GM18519 (cell line): ENCODE data around the gene PRMT7.

Source experiments
- ATAC-seq: cut with Tn5 transposase; IDR thresholded peaks from one replicate; pipeline ENCODE4 v1.9.1; 2021; ENCODE audit warnings: mild to moderate bottlenecking, moderate library complexity; ENCODE audit not compliant: unreplicated experiment, low FRiP score

PRMT7 gene

GRCh38 chr16:68385371-68385770, 74.6 kb downstream of the PRMT7 start:
- no peak for ATAC-seq

- no peak for ATAC-seq
Measured at GRCh38 chr16:68386628-68387027, 75.8 kb downstream of the PRMT7 start.

- ATAC-seq = no peak
Measured at GRCh38 chr16:68387301-68387700, 76.5 kb downstream of the PRMT7 start.

- ATAC-seq = no peak
Measured at GRCh38 chr16:68388124-68388523, 77.3 kb downstream of the PRMT7 start.

- no peak for ATAC-seq
Measured at GRCh38 chr16:68389006-68389405, 78.2 kb downstream of the PRMT7 start.

- ATAC-seq = no peak
Measured at GRCh38 chr16:68389750-68390371, 79.0 kb downstream of the PRMT7 start.

GRCh38 chr16:68393333-68393732, 82.5 kb downstream of the PRMT7 start:
- ATAC-seq = no peak

GRCh38 chr16:68395167-68395786, 84.5 kb downstream of the PRMT7 start:
- ATAC-seq = no peak

GRCh38 chr16:68395815-68396214, 85.0 kb downstream of the PRMT7 start:
- ATAC-seq = no peak

- no peak for ATAC-seq
Measured at GRCh38 chr16:68396481-68396880, 85.7 kb downstream of the PRMT7 start.

- ATAC-seq = no peak
Measured at GRCh38 chr16:68397710-68398201, 86.9 kb downstream of the PRMT7 start.

GRCh38 chr16:68399456-68399855, 88.6 kb downstream of the PRMT7 start:
- no peak for ATAC-seq

GRCh38 chr16:68400083-68400923, 89.5 kb downstream of the PRMT7 start:
- ATAC-seq = no peak

GRCh38 chr16:68400924-68401460, 90.2 kb downstream of the PRMT7 start:
- ATAC-seq = no peak

- no peak for ATAC-seq
Measured at GRCh38 chr16:68401871-68402747, 91.3 kb downstream of the PRMT7 start.

GRCh38 chr16:68402748-68403040, 91.9 kb downstream of the PRMT7 start:
- ATAC-seq = no peak

- no peak for ATAC-seq
Measured at GRCh38 chr16:68403177-68403576, 92.4 kb downstream of the PRMT7 start.

- ATAC-seq = no peak
Measured at GRCh38 chr16:68403704-68404103, 92.9 kb downstream of the PRMT7 start.

- no peak for ATAC-seq
Measured at GRCh38 chr16:68404736-68405345, 94.0 kb downstream of the PRMT7 start.
